ENCODE results near the gene TNIK.

The TNIK gene

DNA sequence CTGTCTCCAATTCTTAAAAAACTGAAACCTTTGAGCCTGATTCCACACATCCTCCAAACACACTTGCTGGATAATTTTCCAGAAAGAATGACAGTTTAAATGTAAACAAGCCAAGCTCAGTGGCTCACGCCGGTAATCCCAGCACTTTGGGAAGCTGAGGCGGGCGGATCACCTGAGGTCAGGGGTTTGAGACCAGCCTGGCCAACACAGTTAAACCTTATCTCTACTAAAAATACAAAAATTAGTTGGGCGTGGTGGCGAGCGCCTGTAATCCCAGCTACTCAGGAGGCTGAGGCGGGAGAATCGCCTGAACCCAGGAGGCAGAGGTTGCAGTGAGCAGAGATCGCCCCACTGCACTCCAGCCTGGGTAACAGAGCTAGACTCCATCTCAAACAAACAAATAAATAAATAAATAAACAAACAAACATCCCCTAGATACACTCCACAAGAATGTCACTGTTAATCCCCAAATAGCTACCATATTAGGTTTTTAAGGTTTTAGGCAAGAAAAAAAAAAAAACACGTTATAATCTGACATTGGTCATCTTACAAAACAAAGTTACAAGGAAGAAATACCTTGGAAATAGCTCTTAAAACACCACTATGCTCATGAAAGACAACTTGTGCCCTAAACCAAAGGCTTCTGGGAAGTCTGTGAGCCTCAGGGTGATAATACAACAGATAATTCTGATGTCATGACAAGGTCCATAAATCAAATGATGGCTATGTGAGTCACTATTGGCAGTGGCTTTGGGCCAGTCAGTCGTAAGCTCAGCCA is 13.2 kb downstream of the TNIK start:
- H3K4me3 ChIP-seq (ENCODE audit: control insufficient read depth, low read depth, low read length), result no peak overlapping the region
- peak; percentile 95 for DNase-seq (ENCODE audit: low read depth)
- TF ChIP-seq, protein P1, sequence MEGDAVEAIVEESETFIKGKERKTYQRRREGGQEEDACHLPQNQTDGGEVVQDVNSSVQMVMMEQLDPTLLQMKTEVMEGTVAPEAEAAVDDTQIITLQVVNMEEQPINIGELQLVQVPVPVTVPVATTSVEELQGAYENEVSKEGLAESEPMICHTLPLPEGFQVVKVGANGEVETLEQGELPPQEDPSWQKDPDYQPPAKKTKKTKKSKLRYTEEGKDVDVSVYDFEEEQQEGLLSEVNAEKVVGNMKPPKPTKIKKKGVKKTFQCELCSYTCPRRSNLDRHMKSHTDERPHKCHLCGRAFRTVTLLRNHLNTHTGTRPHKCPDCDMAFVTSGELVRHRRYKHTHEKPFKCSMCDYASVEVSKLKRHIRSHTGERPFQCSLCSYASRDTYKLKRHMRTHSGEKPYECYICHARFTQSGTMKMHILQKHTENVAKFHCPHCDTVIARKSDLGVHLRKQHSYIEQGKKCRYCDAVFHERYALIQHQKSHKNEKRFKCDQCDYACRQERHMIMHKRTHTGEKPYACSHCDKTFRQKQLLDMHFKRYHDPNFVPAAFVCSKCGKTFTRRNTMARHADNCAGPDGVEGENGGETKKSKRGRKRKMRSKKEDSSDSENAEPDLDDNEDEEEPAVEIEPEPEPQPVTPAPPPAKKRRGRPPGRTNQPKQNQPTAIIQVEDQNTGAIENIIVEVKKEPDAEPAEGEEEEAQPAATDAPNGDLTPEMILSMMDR (conservative IDR thresholded peaks at IDR 0.05; ENCODE audit: control insufficient read depth, insufficient read depth, low read depth, low read length), result no peak

DNA sequence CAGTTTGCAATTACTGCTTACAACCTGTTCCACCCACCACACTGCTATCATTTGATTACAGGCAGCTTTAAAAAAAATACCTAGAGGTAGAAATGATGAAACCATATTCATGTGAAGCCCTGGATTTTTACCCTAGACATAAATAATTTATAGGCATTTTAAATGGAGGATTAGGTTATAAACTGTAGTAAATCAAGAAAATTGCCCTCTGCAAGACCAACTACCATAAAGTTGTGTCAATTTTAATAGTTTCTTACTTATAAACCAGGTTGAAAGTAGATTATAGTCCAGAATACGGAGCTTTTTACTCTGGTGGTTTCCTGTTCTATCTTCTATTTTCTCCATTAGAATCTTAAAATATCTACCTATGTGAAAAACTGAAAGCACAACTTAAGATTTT is 13.9 kb downstream of the TNIK start:
- no peak for DNase-seq (ENCODE audit: low read depth)
- H3K4me3 ChIP-seq (ENCODE audit: control insufficient read depth, low read depth, low read length), result no peak overlapping the region
- TF ChIP-seq, protein P1 (conservative IDR thresholded peaks at IDR 0.05; ENCODE audit: control insufficient read depth, insufficient read depth, low read depth, low read length), result no peak

DNA sequence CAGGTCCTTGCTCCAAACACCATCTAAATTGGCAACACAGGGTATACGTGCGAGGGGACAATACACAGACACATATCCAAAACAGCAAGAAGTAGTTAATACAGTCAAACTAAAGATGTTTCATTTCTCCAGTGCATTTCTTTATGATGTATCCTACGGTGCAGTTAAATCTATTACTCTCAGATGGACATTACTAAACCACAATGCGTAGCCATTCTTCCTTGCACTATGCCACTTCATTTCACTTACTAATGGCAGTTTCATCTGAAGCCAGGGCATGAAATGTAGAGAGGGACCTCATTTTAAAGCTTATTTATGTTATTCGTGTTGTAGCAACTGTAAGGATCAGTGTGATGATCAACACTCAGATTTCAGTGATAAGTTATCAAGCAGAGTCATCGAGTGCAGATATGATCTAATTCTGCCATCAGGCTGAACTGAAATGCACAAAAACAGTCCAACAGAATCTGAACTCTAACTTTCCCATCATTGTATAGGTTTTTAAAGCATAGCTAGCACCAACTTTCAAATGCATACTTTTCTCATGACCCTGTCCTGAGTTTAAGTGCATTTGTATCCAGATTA is 14.5 kb downstream of the TNIK start:
- TF ChIP-seq, protein P1 (conservative IDR thresholded peaks at IDR 0.05; ENCODE audit: control insufficient read depth, insufficient read depth, low read depth, low read length), result no peak
- DNase-seq (ENCODE audit: low read depth), result no peak
- no peak overlapping the region for H3K4me3 ChIP-seq (ENCODE audit: control insufficient read depth, low read depth, low read length)

DNA sequence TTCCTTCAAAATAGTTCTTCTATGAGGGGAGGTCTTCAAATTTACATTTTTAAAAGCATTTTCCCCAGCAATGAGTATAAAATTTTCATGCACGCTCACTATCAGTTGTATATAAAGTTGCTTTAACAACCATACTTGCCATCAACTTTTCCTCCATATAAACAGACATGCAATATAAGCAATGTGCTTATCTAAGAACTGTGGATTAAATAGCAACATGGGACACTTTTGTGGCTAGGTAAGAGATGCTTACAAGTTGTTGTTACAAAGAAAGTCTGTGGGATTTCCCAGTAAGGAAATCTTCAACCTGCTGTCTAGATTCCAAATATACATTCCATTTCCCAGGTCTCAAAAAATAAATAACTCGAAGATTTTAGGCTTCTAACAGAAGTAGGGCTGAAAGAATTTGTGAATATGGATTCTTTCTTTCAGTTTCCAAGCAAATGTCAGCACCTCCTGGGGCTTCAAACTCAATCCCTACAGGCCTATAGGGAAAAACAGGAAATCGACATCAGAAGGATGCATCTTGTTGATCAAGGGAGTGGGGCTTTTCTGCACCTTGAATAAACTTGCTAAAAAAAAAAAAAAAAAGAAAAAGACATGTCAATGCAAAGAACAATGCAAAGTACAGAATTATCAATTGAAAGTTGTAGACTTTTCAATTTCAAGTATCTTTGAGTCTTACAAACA is 16.1 kb downstream of the TNIK start:
- TF ChIP-seq, protein P1 (conservative IDR thresholded peaks at IDR 0.05; ENCODE audit: control insufficient read depth, insufficient read depth, low read depth, low read length), result no peak
- no peak overlapping the region for H3K4me3 ChIP-seq (ENCODE audit: control insufficient read depth, low read depth, low read length)
- no peak for DNase-seq (ENCODE audit: low read depth)

DNA sequence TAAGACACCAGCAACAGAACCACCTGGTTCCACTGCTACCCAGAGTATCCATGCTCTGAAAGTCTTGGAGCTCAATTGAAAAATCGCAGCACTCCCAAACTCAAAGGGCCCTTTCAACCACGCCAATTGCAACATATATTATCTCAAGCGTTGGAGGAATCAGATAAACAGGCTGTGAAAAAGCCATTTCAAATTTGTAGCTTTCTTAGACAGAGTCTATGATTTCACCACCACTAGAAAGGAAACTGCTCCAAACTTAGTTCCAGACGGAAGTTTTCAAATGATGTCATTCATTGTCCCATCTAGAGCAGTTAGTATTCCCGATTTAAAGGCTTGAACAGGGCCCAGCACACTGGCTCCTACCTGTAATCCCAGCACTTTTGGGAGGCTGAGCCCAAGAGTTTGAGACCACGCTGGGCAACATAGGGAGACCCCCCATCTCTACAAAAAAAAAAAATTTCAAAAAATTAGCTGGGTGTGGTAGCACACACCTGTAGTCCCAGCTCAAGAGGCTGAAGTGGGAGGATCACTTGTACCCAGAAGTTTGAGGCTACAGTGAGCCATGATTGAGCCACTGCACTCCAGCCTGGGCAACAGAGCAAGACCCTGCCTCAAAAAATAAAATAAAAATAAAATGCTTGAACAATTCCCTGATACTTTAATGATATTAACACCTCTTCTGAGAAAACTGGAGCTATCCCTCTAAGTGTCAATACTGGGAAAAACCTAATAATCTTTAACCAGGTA is 16.8 kb downstream of the TNIK start:
- no peak for DNase-seq (ENCODE audit: low read depth)
- TF ChIP-seq, protein P1 (conservative IDR thresholded peaks at IDR 0.05; ENCODE audit: control insufficient read depth, insufficient read depth, low read depth, low read length), result no peak
- H3K4me3 ChIP-seq (ENCODE audit: control insufficient read depth, low read depth, low read length), result no peak overlapping the region

DNA sequence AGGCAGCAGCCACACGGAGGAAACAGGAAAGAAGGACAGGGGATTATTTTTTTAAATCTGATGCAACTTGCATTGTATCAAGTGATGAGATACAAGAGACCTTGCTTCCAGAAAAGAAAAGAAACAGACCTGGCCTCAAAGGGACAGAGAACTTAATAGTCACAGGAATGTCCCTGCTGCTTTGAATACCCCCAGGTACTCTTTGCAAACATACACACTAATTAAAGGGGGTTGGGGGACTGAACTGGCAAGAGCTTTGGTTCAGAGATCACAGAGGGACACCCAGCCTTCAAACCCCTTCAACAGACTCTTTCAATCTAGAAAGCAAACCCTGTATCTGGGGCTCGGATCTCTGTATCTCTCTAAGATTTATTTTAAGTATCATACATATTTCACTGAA is 18.0 kb downstream of the TNIK start:
- no peak for DNase-seq (ENCODE audit: low read depth)
- no peak overlapping the region for H3K4me3 ChIP-seq (ENCODE audit: control insufficient read depth, low read depth, low read length)
- TF ChIP-seq, protein P1 (conservative IDR thresholded peaks at IDR 0.05; ENCODE audit: control insufficient read depth, insufficient read depth, low read depth, low read length), result no peak

All from fibroblast of mammary gland (primary cell).